HG03469 (cell line): ENCODE measurements around the gene LPIN3.

ENCODE experiments used
- ATAC-seq: cut with Tn5 transposase; IDR thresholded peaks from one replicate; pipeline ENCODE4 v1.9.1; 2021; ENCODE audit warnings: mild to moderate bottlenecking, moderate library complexity, moderate number of reproducible peaks; ENCODE audit not compliant: unreplicated experiment

Gene LPIN3

GRCh38 chr20:41318271-41318649 lies 22.4 kb upstream of the LPIN3 start:
- ATAC-seq, result no peak

- ATAC-seq, result no peak
Measured at GRCh38 chr20:41320441-41320840, 20.2 kb upstream of the LPIN3 start.

GRCh38 chr20:41320976-41321375 lies 19.6 kb upstream of the LPIN3 start:
- no peak for ATAC-seq

- ATAC-seq, result no peak
Measured at GRCh38 chr20:41327178-41327577, 13.4 kb upstream of the LPIN3 start.

- no peak for ATAC-seq
Measured at GRCh38 chr20:41329435-41330342, 10.9 kb upstream of the LPIN3 start.

GRCh38 chr20:41330343-41330720 lies 10.3 kb upstream of the LPIN3 start:
- no peak for ATAC-seq

- no peak for ATAC-seq
Measured at GRCh38 chr20:41330941-41331340, 9.7 kb upstream of the LPIN3 start.

- ATAC-seq, result no peak
Measured at GRCh38 chr20:41331731-41332130, 8.9 kb upstream of the LPIN3 start.

GRCh38 chr20:41334036-41334435 lies 6.6 kb upstream of the LPIN3 start:
- ATAC-seq, result no peak

- no peak for ATAC-seq
Measured at GRCh38 chr20:41334443-41335421, 5.9 kb upstream of the LPIN3 start.

- no peak for ATAC-seq
Measured at GRCh38 chr20:41335591-41335990, 5.0 kb upstream of the LPIN3 start.

- no peak for ATAC-seq
Measured at GRCh38 chr20:41336711-41337492, 3.7 kb upstream of the LPIN3 start.

GRCh38 chr20:41339957-41340326 lies 679 bp upstream of the LPIN3 start:
- peak; percentile 71 for ATAC-seq

- no peak for ATAC-seq
Measured at GRCh38 chr20:41342474-41343464, 2.1 kb downstream of the LPIN3 start.

- ATAC-seq, result no peak
Measured at GRCh38 chr20:41344477-41344876, 3.9 kb downstream of the LPIN3 start.

GRCh38 chr20:41344938-41345728 lies 4.5 kb downstream of the LPIN3 start:
- no peak for ATAC-seq

- no peak for ATAC-seq
Measured at GRCh38 chr20:41345729-41346067, 5.1 kb downstream of the LPIN3 start.

- ATAC-seq, result no peak
Measured at GRCh38 chr20:41347523-41348429, 7.2 kb downstream of the LPIN3 start.
